Upper lobe of left lung (tissue), 6 donors: ENCODE results near the gene HNRNPH2. TPM values are rescaled to one million over a fixed set of nuclear protein-coding genes. Genes with fewer than 3 reads are reported as not detected.

ENCODE experiments used
- ATAC-seq, 2 donors: fragments of 200-7000 bp; cut with Tn5 transposase; one replicate each; pipeline ENCODE4 v1.9.1; 2022; ENCODE audit warnings: mild to moderate bottlenecking in 2 of 2, moderate library complexity in 2 of 2; ENCODE audit not compliant: low FRiP score in 2 of 2
- DNase-seq, 2 donors: peaks; one replicate each; pipeline ENCODE4 v3.0.0-alpha.2; 2019 to 2020
- H3K27ac ChIP-seq, 4 donors: fragments of 200-600 bp; sonication (generic); one replicate each; pipeline ENCODE4 v1.5.1; 2016 to 2019
- H3K27me3 ChIP-seq, 4 donors: fragments of 200-600 bp; sonication (generic); one replicate each; pipeline ENCODE4 v1.5.1; 2017 to 2019
- H3K36me3 ChIP-seq, 4 donors: fragments of 200-600 bp; sonication (generic); one replicate each; pipeline ENCODE4 v1.5.1; 2016 to 2019
- H3K4me1 ChIP-seq, 4 donors: fragments of 200-600 bp; sonication (generic); one replicate each; pipeline ENCODE4 v1.5.1; 2018 to 2019
- H3K4me3 ChIP-seq, 4 donors: fragments of 200-600 bp; sonication (generic); one replicate each; pipeline ENCODE4 v1.5.1; 2017 to 2019; ENCODE audit warnings: mild to moderate bottlenecking in 2 of 4, moderate library complexity in 1 of 4
- H3K9me3 ChIP-seq, 4 donors: fragments of 200-600 bp; sonication (generic); one replicate each; pipeline ENCODE4 v1.5.1; 2018 to 2019
- CTCF ChIP-seq, 6 experiments: fragments of 450-650 bp in 4 of 6; fragments of 200-600 bp in 2 of 6; sonication (generic) in 2 of 6; IDR thresholded peaks; one replicate each; pipeline ENCODE4 v1.5.1; 2016 to 2019; ENCODE audit warnings: antibody characterized with exemption in 6 of 6
- EP300 ChIP-seq, 4 donors: sonication (generic); formaldehyde crosslinking; IDR thresholded peaks; one replicate each; pipeline ENCODE4 v1.5.1; 2017; ENCODE audit warnings: antibody characterized with exemption in 4 of 4, control low read depth in 2 of 4
- POLR2A ChIP-seq, 4 donors: fragments of 450-650 bp; IDR thresholded peaks; one replicate each; pipeline ENCODE4 v1.5.1; 2016 to 2017; ENCODE audit warnings: antibody characterized with exemption in 4 of 4, mild to moderate bottlenecking in 2 of 4
- POLR2AphosphoS5 ChIP-seq, 2 donors: sonication (generic); formaldehyde crosslinking; IDR thresholded peaks; one replicate each; pipeline ENCODE4 v1.5.1; 2017; ENCODE audit warnings: antibody characterized with exemption in 2 of 2
- WGBS, 2 donors: methylation state at CpG; one replicate each; pipeline ENCODE4 v1.1.5; 2017 to 2018; 5-methylcytosine and 5-hydroxymethylcytosine counted together
- total RNA-seq, 6 donors: library from RNA; depleted of rRNA in 4 of 6; stranded (reverse); fragments of >200 nt in 4 of 6; gene quantifications; one replicate each; pipeline versions ENCODE4 v1.1.0 to v1.2.1, GENCODE V29; 2016 to 2021
- donor health status: DM: no; HTN: no; CAD: no; lungs with moderate emphysema.
- donor health status: DM: no; HTN: yes; CAD: no; lungs with severe emphysema.

Gene HNRNPH2
- total RNA-seq, 6 donors from 2014 or later: 30.4 to 66.6 (median 59.4) TPM

- peak in 1 of 2 donors; percentile 69 for ATAC-seq
- TF ChIP-seq CTCF (IDR thresholded peaks at IDR 0.05) (peak; percentile 35 to 75 (median 55)), POLR2A (IDR thresholded peaks at IDR 0.05) (no peak)
- Histone ChIP-seq H3K27me3 (no peaks in the 10 kb centered on the region), H3K9me3 (no peaks in the 10 kb centered on the region), H3K27ac (peak overlapping the region in 3 of 4 donors; percentile 48 to 80 (median 49)), H3K4me3 (no peak overlapping the region), H3K4me1 (peaks cover 0 to 10% (median 7%) of the 10 kb centered on the region in 4 donors), H3K36me3 (peaks cover 0 to 23% (median 0%) of the 10 kb centered on the region in 4 donors)
- DNase-seq: no peak
- WGBS, 2 donors: 43 to 51% methylated on average over 8 to 12 of the region's 12 CpGs
These were observed 7.4 kb downstream of the HNRNPH2 start for GRCh38 chrX:101415180-101416145.

- no peaks in the 10 kb centered on the region for H3K27me3 ChIP-seq
- peaks cover 0 to 22% (median 0%) of the 10 kb centered on the region in 4 donors for H3K36me3 ChIP-seq
- H3K9me3 ChIP-seq: no peaks in the 10 kb centered on the region
- DNase-seq (no peak), ATAC-seq (no peak)
- H3K27ac ChIP-seq: no peak overlapping the region
- 76 to 97% methylated on average over 7 of the region's 7 CpGs for WGBS, 2 donors
- TF ChIP-seq EP300 (IDR thresholded peaks at IDR 0.05) (no peak), POLR2A (IDR thresholded peaks at IDR 0.05) (no peak), POLR2AphosphoS5 (IDR thresholded peaks at IDR 0.05) (no peak), CTCF (IDR thresholded peaks at IDR 0.05) (no peak)
- H3K4me1 ChIP-seq: peaks cover 0 to 10% (median 4%) of the 10 kb centered on the region in 4 donors
- no peak overlapping the region for H3K4me3 ChIP-seq
These were observed 8.7 kb downstream of the HNRNPH2 start for GRCh38 chrX:101416691-101417090.

GRCh38 chrX:101417190-101417589 lies 9.2 kb downstream of the HNRNPH2 start:
- no peak for TF ChIP-seq CTCF (IDR thresholded peaks at IDR 0.05)
- no peak for TF ChIP-seq EP300 (IDR thresholded peaks at IDR 0.05)
- TF ChIP-seq POLR2AphosphoS5 (IDR thresholded peaks at IDR 0.05): no peak
- TF ChIP-seq POLR2A (IDR thresholded peaks at IDR 0.05): no peak
- H3K36me3 ChIP-seq: peaks cover 0 to 17% (median 0%) of the 10 kb centered on the region in 4 donors
- no peak overlapping the region for H3K4me3 ChIP-seq
- no peaks in the 10 kb centered on the region for H3K27me3 ChIP-seq
- no peaks in the 10 kb centered on the region for H3K9me3 ChIP-seq
- 69 to 72% methylated on average over 4 of the region's 4 CpGs for WGBS, 2 donors
- H3K4me1 ChIP-seq: peaks cover 0 to 7% (median 2%) of the 10 kb centered on the region in 4 donors
- DNase-seq (no peak), ATAC-seq (no peak)
- peak overlapping the region in 2 of 4 donors; percentile 91 to 96 for H3K27ac ChIP-seq

- H3K4me3 ChIP-seq: peak overlapping the region; percentile 3 to 58 (median 50)
- no peaks in the 10 kb centered on the region for H3K27me3 ChIP-seq
- DNase-seq: peak; percentile 62 to 91
- TF ChIP-seq POLR2A (IDR thresholded peaks at IDR 0.05) (peak in 2 of 4 donors; percentile 47 to 65), EP300 (IDR thresholded peaks at IDR 0.05) (no peak), POLR2AphosphoS5 (IDR thresholded peaks at IDR 0.05) (peak; percentile 9 to 48)
- peaks cover 0 to 5% (median 2%) of the 10 kb centered on the region in 4 donors for H3K4me1 ChIP-seq
- 1 to 28% methylated on average over 29 to 54 of the region's 56 CpGs for WGBS, 2 donors
- peaks cover 0 to 7% (median 0%) of the 10 kb centered on the region in 4 donors for H3K36me3 ChIP-seq
- H3K27ac ChIP-seq: peak overlapping the region; percentile 91 to 97 (median 94)
- peak; percentile 80 to 94 for ATAC-seq
- no peaks in the 10 kb centered on the region for H3K9me3 ChIP-seq
These were observed 10.2 kb downstream of the HNRNPH2 start for GRCh38 chrX:101417981-101418841.
